Inflammatory macrophage (primary cell): Measurements from ENCODE around the gene TOR4A.

Experiments used
- DNase-seq, 2 donors: peaks; one replicate each; pipeline ENCODE4 v3.0.0-alpha.2; 2020 to 2022
- total RNA-seq, 18 experiments: gene quantifications; one replicate each; lab custom pipeline; 2026; ENCODE audit warnings: mixed read lengths in 6 of 18, inconsistent platforms in 2 of 18; lab: John Stamatoyannopoulos, UW

The TOR4A gene
- 19.0 to 74.8 (median 42.3) reads per million in 18 experiments for total RNA-seq

- DNase-seq, result peak; percentile 83 to 86
Observed at GRCh38 chr9:137277329-137278041, at the start of gene TOR4A. Gene TOR4A, plus strand, starts transcription at chr9:137277726. Its CDS starts 964 bp downstream, at chr9:137278690.

- no peak for DNase-seq
Observed at GRCh38 chr9:137227853-137228505, 49.5 kb upstream of the TOR4A start.

GRCh38 chr9:137228506-137228967 lies 49.0 kb upstream of the TOR4A start:
- DNase-seq, result no peak

- no peak for DNase-seq
Observed at GRCh38 chr9:137228968-137229896, 48.3 kb upstream of the TOR4A start.

GRCh38 chr9:137229903-137230704 lies 47.4 kb upstream of the TOR4A start:
- no peak for DNase-seq

- DNase-seq, result no peak
Observed at GRCh38 chr9:137230705-137231371, 46.7 kb upstream of the TOR4A start, which contains the start of gene SLC34A3. Gene SLC34A3, plus strand, starts transcription at chr9:137230901. Its CDS starts 802 bp downstream, at chr9:137231703.

GRCh38 chr9:137231372-137232039 lies 46.0 kb upstream of the TOR4A start:
- DNase-seq, result no peak

GRCh38 chr9:137232101-137232500 lies 45.4 kb upstream of the TOR4A start:
- no peak for DNase-seq

- DNase-seq, result no peak
Observed at GRCh38 chr9:137232510-137232909, 45.0 kb upstream of the TOR4A start.

GRCh38 chr9:137233143-137233980 lies 44.2 kb upstream of the TOR4A start:
- no peak for DNase-seq

GRCh38 chr9:137234055-137234697 lies 43.4 kb upstream of the TOR4A start:
- DNase-seq, result no peak

GRCh38 chr9:137234758-137235423 lies 42.6 kb upstream of the TOR4A start:
- no peak for DNase-seq

- DNase-seq, result no peak
Observed at GRCh38 chr9:137235424-137236237, 41.9 kb upstream of the TOR4A start.

- peak; percentile 77 to 85 for DNase-seq
Observed at GRCh38 chr9:137236238-137236935, 41.1 kb upstream of the TOR4A start.

GRCh38 chr9:137236936-137237421 lies 40.5 kb upstream of the TOR4A start:
- DNase-seq, result no peak

GRCh38 chr9:137237759-137238726 lies 39.5 kb upstream of the TOR4A start:
- no peak for DNase-seq
